ENCODE measurements around the gene BATF3.

The BATF3 gene

DNA sequence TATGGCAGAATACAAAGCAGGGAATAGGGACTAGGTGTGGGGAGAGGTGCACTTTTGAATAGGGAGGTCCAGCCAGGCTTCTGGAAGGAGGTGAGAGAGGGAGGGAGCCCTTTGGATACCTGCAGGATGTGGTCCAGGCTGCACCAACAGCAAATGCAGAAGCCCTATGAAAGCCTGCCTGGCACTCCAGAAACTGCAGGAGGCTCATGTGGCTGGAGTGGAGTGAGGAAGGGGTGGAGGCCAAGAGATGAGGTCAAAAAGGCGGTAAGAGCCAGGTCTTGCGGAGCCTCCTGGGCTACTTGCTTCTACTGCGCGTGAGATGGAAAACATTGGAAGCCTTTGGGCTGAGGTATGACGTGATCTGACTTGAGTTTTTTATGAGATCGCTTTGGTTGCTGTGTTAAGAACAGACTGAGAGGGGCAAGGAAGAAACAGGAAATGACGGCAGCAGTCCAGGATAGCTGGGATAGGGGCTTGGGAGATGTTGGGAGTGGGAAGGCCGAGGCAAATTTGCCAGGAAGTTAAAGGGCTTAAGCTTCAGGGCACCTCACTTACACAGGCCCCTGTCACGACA, 4.4 kb upstream of the BATF3 start:
- DNase-seq (ENCODE audit: low spot score) = no peak

DNA sequence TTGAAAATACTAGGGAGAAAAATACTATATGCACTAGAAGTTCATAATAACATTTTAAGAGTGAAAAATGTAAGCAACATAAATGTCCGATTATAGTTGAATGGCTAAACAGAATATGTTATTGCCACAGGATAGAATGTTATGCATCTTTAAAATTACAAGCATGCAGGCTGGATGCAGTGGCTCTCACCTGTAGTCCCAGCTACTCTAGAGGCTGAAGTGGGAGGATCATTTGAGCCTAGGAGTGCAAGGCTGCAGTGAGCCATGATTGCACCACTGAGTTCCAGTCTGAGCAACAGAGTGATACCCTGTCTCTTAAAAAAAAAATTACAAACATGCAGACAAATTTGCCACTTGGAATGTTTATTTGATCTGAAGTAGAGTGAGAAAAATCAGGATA, 3.0 kb upstream of the BATF3 start:
- no peak for DNase-seq (ENCODE audit: low spot score)

DNA sequence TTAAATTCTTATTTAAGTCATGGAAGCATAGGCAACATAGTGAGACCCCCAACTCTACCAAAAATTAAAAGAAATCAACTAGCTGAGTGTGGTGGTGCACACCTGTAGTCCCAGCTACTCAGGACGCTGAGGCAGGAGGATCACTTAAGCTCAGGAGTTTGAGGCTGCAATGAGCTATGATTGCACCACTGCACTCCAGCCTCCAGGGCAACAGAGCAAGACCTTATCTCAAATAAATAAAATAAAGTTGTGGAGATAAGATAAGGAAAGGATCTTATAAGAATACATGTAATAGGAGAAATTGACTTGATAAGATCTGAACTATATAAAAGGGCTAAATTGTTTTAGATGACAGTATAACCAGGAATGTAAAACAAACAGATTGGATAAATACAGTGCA, 2.3 kb upstream of the BATF3 start:
- DNase-seq (ENCODE audit: low spot score) = no peak

DNA sequence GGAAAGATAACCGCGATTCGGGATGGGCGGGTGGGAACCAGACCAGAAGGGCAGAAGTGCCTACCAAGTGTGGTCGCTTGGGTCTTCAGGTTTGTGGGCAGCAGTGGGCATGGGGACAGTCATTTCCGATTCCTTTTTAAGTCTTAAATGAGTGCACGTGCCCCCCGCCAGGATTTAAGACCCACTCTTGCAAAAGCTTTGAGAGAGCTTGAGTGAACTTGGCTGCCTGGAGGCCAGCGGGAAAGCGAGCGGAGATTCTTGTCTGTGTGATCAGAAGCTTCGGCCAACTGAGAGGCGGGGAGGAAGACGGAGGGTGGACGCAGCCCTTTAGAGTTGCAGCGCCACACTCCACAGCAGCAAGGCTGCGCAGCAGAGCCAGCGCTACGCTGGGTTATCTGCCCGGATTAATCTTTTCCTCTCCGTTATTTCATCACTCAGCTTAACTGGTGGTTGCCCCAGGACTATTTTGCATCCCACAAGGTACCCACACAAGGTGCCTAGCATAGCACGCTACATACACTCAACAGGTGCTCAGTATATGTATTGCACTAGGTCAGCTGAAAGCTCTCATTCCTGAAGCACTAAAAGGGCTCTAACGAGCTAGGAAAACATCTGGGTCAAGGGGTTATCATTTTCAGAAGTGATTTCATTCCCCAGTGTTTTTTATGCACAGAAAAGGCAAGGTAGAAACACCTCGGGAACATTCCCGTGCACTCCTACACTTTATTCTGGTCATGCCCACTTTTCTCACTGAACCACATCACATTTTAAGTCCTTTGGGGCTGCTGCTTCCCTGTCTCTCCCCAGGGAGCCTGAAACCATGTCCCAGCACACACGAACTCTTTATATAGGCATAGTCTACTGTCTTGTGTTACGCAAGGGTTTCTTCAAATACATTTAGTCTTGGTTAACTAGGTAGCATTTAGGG, 1.5 kb upstream of the BATF3 start:
- DNase-seq (ENCODE audit: low spot score) = no peak

DNA sequence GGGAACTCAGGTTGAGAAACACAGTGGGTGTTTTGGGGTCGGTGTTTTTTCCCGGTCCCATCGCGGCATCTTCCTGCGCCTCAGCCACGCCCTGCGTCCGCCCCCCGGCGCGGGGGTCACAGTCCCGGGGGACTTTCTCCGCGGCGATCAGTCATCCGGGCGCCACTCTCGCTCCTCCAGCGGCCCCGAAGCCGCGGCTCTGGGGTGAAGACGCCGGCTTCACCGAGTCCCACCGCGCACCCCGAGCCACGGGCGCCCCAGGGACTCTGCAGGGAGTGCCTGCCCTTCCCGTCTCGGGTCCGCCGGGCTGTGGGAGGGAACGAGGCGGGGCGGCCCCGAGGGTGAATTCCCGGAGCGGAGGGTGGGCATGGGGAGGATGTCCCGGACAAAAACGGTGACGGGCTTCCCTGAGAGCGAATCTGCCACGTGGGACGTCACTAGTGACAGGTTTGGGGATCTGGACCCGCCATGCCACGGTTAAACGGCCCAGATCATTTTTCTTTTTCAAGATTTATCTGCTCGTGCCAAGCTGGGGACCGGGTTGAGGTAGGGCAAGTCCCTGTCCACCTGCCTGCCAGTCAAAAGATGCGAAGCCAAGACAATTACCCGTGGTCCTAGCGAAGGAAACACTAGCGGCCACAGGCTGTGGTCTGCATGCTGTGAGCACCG, 717 bp upstream of the BATF3 start:
- peak; percentile 19 for DNase-seq (ENCODE audit: low spot score)

DNA sequence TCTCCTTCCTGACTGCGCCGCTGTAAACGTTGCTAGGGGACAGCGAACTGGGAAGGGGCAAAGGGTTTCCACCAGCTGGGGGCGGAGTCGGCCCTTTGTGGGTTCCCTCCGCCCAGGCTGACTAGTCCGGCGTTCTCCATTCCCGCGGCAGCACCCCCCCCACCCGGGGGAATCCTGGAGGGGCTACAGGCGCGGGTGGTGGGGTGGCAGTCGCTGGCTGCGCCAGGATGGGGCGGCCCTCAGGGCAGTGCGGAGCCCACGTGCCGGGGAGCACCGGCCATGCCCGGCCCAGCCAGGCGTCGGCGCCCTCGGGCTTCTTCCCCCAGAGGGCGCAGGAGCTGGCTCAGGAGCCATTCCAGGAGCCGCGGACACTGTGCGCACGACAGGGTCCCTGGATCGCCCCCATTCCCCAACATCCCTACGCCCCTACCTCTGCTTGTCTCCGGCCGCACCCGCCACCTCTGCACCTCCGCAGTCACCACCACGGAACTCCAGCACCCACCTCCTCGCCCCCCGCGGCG, 476 bp downstream of the BATF3 start:
- peak; percentile 33 for DNase-seq (ENCODE audit: low spot score)

DNA sequence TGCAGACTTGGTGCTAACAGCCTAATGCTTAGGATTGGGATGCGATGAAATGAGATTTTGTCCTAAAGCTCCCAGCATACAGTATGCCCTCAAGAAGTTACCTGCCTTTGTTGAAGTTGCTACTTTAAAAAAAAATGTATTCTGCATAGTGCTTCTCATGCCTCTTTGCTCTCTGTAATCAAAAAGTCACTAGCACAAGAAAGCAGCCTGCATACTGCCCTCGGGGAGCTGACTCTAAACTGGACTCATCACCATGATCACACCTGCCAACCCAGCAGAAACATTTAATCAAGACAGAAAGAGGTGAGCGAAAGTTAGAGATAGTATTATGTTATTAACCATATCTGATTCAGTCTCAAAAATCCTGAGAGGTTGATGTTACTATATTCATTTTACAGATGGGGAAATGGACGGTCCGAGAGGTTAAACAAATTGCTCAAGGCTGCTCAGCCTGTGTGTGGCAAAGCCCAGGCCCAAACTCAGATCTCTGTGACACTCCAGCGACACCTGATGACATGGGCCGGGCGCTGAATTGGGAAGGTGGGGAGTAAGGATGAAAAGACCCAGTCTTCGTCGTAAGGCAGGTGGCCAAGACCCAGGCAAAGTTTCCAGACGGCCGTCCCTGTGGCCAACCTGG, 1.1 kb downstream of the BATF3 start:
- no peak for DNase-seq (ENCODE audit: low spot score)

DNA sequence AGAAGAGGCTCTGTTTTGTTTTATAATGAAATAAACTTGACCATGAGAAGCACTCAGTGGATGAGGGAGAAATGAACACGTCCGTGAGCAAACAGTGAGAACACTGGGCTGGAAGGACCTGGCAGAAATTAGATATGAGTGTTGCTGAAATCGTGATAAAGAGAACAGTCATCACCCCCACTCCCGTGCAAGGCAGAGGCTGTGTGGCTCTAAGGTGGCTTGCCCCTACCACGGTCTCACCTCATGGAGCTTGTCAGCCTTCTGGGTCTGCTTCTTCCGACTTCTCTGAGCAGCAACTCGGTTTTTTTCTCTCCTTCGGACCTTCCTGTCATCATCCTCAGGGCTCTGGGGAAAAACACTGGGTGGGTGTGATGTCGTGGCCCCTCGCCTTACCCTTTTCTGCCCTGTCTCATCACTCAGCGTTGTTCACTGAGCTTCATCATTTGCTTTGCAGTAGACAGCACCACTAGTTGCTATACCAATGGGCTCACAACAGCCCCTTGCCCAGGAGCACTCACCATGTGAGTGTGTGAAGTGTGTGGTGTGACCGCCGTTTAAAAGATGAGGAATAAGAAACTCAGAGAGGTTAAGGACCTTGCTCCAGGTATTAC, 2.8 kb downstream of the BATF3 start:
- no peak for DNase-seq (ENCODE audit: low spot score)

DNA sequence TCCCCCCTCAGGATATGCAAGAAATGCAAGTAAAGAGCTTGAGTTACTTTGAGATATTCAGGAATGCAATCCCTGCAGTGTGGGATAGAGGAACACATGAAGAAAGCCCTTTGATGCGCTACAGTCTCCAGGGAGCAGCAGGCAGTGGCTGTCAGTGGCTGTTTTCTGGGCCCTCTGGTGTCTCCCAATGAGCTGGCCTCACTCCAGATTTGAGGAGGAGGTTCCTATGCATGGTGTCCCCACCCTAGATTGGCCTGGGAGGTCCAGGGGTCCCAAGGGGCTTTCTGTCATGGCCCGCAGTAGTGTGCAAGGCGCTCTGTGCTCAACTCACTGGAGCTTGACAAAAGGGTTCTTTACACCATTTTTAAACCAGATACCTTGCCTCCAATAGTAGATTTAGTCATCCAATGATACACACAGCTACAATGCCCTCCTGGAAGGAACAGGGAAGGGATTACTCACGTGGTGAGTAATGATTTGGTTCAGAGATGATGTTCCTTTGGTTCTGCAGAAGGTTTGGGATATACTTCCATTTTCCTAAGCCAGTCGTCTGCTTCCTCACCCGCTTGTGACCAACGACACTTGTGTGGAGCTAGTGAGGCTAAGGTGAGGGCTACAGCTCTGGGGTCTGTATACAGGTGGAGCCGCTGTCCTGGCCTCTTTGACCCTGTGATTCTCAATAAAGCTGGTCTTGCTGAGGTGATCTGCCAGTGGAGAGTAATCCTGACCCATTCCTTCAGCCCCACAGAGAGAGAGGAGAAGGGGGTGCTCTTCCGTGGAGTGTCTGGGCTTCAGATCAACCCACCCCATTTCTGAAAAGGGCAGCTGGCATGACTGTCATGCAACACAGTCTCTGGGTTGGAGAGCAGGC, 6.6 kb downstream of the BATF3 start:
- DNase-seq (ENCODE audit: low spot score) = no peak

DNA sequence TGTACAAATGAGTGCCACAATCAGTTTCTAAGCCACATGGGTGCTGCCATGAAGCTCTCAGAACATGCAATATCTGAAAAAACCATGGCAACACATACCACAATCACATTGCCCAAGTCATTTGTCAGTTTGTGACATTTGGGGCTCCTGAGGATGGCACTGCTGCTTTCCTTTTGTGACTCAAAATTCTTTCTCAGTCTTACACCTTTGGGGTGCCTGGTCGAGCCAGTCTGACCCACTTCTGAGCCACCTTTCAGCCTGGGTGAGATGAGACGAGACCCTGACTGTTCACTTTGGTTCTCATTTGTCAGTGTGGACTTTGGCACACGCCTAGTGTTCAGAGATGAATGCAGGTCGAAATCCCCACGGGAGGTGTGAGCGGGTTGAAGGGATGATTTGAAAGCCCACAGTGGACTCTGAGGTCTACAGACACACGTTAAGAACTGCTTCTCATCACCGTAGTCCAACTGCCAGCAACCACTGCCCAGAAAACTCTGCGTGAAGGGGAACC, 8.0 kb downstream of the BATF3 start:
- no peak for DNase-seq (ENCODE audit: low spot score)

DNA sequence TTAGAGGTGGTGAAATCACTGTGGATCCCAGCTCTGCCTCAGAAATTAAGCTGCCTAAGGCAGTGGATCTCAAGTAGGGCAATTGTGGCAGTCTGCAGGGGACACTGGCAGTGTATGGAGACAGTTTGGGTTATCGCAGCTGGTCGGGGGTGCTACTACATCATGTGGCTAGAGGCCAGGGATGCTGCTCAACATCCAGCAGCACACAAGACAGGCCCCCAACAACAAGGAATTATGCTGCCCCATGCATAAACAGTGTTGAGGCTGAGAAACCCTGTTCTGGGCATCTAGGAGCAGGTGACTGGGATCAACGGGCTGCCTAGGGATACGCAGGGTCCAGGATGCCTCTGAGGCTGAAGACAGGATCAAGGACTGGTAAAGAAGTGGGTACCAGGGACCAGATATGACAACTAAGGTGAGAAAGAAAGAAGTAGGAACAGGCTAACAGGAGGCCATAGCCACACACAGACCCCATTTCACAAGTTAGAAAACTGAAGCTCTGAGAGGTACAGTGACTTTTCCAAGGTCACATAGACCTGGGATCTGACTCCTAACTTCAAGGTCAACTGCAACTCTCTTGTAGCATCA, 8.7 kb downstream of the BATF3 start:
- no peak for DNase-seq (ENCODE audit: low spot score)

DNA sequence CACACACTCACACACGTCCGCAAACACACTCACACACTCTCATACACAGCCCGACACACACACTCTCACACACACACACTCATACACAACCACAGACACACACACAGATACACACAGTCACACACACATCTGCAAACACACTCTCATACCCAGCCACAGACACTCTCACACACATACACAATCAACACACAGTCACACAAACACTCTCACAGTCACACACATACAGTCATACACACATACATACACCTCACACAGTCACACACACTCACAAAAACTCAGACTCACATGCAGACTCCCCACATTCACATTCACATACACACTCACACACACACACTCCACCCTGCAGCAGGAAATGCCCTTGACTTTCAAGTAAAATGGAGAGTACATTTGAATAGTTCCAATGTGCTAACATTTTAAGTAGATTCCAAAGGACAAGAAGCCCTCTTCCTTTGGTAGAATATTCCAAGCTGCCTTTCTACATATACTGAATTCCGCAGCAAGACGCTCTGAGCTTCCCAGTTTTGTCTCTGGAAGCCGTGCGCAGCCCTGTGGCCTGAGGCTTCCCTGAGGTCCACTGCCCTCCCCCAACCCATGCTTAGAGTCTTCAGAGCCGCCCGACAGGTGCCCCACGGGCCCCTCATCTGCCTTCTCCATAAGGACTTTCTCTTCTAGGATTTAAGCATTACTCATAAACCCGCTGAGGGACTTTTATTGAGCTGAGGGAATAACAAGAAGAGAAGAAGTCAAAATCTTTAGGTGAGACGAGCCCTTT, 9.7 kb downstream of the BATF3 start:
- no peak for DNase-seq (ENCODE audit: low spot score)

DNA sequence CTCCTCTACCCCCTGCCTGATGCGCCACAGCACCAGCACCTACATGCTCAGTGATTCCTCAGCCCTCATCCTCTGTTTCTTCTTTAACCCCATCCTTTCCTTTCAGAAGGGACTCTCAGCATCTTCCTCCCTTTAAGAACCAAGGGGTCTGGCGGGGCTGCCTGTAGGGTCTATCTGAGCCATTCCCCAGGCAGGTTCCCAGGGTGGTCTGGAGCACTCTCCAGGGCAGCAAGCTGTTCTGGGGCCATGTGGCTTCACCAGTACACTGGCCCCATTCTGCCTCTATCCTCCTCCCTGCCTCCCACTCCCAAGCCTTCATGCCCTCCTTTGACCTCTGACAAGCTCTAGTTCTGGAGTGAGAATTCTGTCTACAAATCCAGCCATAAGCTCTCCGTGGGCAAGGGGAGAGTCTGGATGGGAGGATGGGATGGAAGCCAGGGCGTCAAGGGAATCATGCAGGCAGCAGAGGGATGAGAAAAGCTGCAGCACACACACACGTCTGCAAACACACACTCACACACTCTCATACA, 10.4 kb downstream of the BATF3 start:
- no peak for DNase-seq (ENCODE audit: low spot score)

DNA sequence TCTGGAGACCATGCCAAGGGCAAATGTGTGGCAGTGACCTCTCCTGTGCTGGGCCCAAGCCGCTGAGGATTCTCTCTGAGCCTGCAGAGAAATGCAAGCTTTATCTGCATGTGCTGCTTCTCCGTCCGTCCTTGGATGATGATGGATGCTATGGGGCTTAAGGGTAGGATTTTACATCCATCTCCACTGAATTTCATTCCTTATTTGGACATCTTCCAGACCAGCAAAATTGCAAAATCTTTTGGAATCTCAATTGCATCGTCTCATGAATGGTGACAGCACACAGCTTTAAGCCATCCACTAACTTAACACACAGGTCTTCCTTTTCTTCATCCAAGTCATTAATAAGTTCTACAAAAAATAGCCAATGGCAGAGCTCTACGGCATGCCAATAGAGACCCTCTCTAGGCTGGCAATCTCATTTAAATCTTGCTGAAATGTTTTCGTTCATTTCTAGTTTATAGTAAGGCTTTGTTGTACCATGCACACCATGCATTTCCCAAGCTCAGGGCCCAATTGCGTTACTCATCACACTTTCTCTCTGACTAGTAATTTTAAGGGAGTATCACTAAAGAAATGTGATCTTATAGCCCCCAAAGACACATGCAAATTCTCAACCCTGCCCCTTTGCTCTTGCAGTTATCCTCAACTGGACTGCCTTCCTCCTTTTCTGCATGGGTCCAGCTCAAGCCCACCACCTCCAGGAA, 11.1 kb downstream of the BATF3 start:
- DNase-seq (ENCODE audit: low spot score) = no peak

DNA sequence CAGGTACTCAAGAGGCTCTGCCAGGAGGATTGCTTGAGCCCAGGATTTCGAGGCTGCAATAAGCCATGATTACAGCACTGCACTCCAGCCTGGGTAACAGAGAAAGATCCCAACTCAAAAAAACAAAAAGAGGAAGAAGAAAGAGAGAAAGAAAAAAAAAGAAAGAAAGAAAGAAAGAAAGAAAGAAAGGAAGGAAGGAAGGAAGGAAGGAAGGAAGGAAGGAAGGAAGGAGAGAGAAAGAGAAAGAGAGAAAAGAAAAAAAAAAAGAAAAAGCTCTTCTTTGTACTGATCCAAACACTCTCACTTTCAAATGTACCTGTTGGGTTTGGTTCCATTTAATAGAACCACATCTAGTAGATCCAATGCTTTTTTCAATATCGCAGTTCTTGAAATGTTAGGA, 11.8 kb downstream of the BATF3 start:
- no peak for DNase-seq (ENCODE audit: low spot score)

DNA sequence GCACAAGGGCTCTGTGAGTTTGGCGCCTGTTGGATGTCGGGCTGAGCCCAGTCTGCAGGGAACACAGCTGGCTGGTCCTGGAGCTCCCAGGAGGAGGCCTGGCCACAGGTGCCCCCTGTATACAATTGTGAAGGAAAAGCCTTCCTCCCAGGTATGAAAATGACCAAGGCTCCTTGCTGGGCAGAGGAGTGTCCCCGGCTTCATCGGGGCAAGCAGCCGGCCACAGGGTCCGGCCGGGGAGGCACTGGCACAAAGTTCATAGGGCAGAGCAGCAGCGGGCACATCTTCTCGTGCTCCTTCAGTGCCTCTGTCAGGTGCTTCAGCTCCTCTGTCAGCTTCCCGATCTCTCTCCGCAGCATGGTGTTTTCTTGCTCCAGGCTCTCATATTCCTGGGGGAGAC, 13.0 kb downstream of the BATF3 start:
- no peak for DNase-seq (ENCODE audit: low spot score)

DNA sequence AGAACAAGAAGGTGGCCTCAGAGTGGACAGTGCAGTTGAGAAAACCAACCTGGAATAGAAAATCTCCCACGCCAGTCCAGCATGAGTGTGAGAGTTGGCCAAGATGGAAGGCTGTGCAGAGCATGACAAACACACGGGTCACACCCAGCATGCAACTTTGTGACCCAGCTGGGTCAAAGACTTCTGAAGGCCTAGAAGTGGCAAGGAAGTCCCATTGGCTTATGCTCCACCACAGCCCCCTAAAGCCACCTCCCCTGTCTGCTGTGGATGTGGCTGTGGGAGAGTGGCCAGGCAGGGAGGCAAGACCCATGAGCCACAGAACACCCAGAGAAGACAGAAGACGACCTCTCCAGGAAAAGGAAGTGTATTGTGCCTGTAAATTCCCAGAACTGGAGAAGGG, 13.6 kb downstream of the BATF3 start:
- no peak for DNase-seq (ENCODE audit: low spot score)

DNA sequence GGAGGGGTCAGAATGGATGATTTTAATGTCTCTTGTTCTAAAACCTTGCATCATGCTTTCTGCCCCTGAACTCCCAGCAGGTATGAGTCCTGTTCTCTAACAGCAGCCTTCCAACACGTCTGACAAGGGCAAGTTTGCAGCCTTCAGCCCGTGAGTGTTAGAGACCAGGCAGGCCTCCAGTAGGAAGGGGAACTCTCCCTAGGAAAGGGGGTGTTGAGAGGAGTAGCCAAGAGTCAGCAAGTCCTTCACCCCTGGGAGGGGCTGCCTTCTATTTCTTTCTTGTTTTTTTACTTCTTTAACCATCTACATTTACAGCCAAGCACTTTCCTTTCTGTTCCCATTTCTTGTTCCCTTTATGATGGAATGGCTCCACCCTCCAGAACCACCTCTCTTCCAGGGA, 14.2 kb downstream of the BATF3 start:
- DNase-seq (ENCODE audit: low spot score) = no peak

All from CD4-positive, alpha-beta T cell treated with Interleukin-6 at 100 ng/mL for 8 hours (primary cell).